ENCODE data around the gene GNG7. TPM values are rescaled to one million over a fixed set of nuclear protein-coding genes. Genes with fewer than 3 reads are reported as not detected.
"Not testable (repeated sequence)": the region's sequence is repeated elsewhere in the genome, so short reads cannot be mapped to it uniquely, and the experiment has no call there.

Gene GNG7
- total RNA-seq, 1 experiment from 2014 or later, result 0.75 TPM

DNA sequence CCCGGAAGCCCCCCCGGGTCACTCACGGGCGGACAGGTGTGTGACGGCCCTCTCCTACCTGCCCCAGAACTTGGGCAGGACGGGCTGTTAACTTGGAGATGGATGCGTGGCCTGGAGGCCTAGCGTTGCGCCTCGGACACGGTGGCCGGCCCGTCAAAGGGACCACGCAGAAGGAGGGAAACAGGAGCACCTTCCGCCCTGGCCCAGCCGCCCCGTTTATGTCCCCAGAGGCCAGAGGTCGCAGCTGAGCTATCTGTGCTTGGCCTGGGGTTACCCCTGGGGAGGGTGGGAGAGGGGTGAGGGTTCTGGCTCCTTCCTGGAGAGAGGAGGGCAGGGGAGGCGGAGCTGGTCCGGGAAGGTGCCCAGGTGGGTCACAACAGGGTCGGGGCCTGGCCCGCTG is 190.9 kb downstream of the GNG7 start:
- no peak for DNase-seq (ENCODE audit: low spot score)

DNA sequence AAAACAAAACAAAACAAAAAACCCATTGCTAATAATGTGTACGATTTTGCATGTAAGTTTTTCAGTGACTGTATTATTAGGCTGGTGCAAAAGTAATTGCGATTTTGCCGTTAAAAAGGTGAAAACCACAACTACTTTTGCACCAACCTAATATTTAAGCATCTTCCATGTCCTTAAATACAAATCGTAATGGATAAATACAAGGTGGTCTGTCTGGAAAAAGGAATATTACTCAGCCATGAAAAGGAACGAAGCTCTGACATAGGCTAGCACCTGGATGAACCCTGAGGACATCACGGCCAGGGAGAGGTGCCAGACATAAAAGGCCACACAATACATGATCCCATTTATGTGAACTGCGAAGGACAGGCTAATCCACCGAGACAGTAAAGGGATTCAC is 193.4 kb downstream of the GNG7 start:
- no peak for DNase-seq (ENCODE audit: low spot score)

DNA sequence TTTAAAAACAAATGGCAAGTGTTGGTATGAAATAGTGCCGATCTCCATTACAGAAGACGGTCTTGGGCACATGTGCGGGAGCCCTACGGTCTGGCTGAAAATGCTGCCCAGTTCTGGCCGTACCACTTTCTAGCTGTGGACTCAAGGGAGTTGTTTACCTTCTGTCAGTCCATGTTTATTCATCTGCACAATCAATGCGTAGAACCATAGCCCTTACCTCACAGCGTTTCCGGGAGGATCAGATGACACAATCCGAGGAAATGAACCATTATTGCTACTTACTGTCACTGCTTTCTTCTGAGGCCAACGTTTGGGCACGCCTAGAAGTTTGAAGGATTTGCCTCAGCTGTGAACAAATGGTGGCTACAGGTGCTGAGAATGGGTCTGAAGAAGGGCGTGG is 195.4 kb downstream of the GNG7 start:
- DNase-seq (ENCODE audit: low spot score), result peak; percentile 91

DNA sequence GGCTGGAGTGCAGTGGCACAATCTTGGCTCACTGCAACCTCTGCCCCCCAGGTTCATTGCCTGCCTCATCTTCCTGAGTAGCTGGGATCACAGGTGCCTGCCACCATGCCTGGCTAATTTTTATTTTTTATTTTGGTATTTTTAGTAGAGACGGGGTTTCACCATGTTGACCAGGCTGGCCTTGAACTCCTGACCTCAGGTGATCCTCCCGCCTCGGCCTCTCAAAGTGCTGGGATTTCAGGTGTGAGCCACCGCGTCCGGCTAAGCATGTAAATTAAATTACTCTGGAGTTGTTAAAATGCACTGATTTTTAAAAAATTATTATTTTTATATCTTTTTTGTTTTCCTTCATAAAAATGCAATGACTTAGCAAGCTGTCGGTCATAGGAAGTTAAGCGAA is 195.8 kb downstream of the GNG7 start:
- not testable (repeated sequence) for DNase-seq (ENCODE audit: low spot score)

DNA sequence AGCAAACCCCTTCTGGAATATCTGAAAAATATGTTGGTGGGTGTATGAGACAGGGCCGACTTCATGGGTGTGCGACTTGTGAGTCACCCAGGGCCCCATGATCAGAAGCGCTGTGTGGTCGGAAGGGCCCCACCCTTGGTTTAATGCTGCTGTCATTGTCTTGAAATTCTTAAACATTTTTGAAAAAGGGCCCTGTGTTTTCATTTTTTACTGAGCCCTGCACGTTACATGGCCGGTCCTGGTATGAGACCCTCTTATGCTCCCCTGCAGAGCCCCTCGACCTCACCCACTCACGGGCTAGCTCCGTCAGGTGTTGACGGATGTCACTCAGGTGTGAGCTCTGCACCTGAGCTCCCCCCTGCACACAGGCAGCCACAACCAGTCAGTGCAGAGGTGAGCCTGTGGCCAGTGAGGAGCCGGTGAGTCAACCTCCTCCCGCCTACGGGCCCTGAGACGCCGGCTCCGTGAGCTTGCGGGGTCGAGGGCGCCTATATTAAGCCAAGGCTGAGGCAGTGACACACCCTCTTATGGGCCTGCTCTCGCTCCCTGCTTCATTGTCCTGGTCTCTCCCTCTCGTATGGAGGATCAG is 198.9 kb downstream of the GNG7 start:
- no peak for DNase-seq (ENCODE audit: low spot score)

DNA sequence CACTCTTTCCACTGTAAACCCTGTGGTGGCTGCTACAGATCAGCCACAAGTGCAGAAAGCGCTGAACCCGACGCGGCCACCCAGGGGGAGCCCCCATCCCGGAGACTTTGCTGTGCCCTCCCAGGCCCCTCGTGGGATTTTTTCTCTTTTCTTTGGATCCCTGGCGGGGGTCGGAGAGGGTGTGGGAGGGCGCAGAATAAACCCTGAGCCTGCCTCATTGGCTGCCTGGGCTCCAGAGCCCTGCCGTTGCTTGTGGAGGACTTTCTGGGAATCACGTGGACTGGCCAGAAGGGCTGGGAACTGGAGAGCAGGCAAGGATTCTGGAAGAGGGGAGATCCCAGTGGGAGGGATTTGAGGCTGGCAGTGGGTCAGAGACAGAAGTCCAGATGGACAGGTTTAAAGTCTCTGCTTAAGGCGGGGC is 201.6 kb downstream of the GNG7 start:
- no peak for DNase-seq (ENCODE audit: low spot score)

DNA sequence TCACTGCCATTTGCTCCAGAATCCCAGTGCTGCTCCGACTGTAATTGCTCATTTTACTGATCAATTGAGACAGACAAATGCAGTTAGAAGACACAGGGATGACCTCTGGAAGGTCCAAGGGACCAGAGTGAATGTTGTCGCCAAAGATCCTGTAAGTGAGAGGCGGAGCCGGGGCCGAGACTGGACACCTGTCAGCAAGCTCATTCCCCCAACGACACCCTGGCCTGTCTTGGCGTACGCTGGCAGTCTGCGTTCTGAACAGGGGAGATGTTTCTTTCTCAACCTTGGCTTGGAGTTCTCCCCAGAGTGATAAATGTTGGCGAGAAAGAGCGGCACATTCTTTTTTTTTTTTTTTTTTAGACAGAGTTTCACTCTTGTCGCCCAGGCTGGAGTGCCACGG is 202.3 kb downstream of the GNG7 start:
- DNase-seq (ENCODE audit: low spot score), result no peak

DNA sequence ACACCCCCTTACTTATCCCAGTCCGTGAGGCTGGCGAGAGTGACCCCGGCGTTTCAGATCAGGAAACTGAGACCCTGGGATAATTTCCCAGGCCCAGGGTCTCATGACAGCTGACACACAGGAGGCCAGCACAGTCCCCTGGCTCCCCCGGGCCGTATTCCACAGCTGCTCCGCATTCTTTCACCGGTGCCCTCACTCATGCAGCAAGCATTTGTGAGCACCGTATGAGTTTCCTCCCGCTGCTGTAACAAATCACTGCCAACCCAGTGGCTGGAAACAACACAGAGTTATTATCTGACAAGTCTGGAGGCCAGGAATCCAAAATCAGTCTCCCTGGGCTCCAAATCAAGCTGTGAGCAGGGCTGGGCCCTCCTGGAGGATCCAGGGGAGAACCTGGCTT is 205.3 kb downstream of the GNG7 start:
- DNase-seq (ENCODE audit: low spot score), result no peak

DNA sequence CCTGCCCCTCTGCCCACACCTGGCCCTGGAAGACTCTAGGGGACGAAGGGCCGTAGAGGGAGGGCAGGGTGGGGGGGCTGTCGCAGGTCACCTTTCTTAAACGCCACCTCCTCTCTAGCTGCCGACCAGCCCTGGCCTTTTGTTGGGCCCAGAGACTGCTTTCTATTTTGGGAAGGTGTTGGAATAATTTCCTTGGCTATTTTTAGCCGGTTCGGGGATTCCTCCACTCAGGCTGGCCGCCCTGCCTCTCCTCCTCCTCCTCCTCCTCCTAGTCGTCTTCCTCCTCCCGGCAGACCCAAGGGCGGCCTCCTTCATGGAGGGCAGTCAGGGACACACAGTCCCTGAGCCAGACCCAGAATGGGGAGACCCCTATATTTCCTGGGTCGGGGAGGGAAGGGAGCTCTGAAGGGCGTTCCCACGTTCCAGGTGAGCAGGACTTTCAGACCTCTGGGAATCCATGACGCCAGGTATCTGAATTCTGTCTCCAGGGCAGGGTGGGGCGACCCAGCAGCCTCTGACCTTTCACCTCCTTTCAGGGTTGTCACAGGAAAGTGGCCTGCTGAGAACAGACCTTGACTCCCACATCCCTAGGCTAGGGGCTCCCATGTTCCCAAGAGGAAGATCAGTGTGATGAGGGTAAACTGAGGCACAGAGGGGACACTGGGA is 206.7 kb downstream of the GNG7 start:
- DNase-seq (ENCODE audit: low spot score), result no peak

DNA sequence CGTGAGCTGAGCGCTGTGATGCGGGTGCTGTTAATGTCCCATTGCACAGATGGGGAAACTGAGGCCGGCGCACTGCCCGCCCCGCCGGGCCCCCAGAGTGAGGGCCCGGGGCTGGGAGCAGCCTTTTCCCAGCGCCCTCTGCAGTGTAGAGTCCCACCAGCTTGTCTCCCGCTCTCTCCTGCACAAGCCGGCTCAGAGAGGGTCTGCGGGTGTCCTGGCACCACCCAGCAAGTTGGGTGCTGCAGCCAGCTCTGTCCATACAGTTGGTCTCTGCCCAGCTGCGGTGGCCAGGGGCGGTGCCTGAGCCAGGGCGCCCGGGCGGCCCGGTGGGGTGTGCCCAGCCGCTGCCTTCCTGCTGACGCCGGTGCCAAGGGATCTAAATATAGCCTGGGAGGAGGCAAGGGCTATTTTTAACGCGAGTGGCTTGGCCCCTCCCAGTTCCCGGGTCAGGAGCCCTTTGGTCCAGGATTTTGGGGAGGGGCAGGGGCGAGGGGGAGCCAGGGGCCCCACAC is 207.3 kb downstream of the GNG7 start:
- peak; percentile 77 for DNase-seq (ENCODE audit: low spot score)

DNA sequence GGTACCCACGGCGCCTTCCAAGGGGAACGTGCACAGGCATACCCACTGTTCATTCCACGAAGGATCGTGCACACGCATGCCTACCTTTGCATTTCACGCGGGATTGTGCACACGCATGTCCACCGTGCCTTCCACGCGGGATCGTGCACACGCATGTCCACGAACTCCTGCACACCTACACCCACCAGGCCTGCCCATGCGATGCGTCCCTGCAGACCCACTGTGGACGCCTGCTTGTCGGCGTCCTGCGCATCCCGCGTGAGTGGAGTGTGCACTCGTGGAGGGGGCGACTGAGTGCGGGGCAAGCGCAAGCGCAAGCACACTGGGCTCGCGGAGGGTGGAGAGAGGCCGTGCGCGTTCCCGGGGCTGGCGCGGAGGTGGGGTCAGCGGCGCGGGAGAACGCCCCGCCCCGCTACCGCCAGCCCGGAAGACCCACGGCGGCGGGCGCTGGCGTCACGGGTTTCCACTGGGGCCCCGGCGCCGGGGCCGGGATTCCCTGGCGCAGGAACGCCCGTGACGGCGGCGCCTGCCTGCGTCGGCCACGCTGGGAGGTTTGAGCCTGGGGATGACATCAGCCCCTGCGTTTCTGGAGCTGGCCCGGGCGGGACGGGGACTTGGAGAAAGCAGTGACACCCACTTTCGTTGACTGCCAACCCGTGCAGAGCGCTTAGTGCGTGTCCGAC is 207.9 kb downstream of the GNG7 start:
- DNase-seq (ENCODE audit: low spot score), result no peak

DNA sequence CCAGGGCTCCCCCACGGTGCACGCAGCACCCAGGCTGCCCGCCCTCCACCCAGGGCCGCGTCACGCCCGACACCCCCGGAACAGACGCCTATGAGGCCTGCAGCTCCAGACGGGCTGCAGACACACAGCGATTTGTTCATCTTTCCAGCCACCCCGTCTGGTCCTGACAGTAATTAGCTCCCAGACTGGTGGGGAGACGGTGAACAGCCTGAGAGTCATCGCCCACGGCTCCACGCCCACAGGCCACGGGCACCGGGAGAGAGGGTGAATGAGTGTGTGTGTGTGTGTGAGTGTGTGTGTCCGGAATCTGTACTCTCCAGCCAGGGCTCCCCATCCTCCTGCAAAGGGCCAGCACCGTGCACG is 208.4 kb downstream of the GNG7 start:
- no peak for DNase-seq (ENCODE audit: low spot score)

DNA sequence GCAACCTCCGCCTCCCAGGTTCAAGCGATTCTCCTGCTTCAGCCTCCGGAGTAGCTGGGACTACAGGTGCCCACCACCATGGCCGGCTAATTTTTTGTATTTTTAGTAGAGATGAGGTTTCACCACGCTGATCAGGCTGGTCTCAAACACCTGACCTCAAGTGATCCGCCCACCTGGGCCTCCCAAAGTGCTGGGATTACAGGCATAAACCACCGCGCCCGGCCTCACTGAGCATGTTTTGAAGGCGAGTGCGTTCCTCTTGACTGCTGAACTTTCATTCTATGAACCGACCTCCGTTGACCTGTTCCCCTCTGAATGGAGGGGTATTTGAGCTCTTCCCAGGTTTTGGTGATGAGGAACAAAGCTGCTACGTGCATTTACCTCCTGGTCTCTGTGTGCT is 209.0 kb downstream of the GNG7 start:
- DNase-seq (ENCODE audit: low spot score), result not testable (repeated sequence)

DNA sequence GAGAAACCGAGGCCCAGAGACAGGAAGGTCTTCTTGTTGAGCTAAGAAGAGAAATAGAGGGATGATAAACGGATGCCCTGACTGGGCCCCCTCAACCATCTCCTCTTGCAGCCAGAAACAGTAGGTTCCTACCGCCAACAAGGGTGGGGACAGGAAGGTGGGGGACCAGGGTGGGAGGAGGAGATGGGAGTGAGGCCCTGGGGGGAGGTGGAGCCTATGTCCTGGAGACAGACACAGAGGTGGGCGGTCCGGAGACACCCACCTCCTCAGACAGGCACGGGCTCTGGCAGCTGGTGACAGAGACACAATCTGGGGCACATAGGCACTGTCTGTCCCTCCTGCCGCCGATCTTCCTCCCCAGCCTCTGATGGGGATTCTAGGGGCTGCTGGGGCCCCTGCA is 209.6 kb downstream of the GNG7 start:
- DNase-seq (ENCODE audit: low spot score), result no peak

DNA sequence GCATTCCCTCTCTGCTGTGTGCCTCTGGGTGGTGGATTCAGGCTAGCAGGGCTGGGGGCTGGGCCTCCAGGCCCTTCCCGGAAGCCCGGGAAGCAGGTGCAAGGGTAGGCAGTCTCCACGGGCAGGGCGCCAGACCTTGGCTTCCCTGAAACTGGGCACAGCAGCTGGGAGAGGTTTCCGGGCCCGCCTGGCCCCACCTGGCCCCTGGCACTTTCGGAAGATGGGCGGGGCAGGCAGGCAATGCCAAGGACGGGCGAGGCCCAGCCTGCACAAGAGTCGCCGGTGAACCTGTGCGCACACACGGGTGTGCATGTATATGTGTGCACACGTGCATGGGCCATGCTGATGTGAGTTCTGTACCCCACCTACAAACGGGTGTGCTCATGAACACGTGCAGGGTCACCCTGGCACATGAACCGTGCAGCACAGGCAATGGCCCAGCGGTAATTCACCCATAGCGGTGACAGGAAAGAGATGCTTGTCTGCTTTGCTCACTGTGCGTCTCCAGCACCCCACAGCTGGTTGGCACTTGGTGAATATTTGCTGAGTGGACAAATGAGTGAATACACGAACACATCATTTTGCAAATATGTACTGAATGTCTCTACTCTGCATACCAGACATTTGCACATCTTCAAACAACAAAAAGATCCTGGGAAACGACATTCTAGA is 211.2 kb downstream of the GNG7 start:
- no peak for DNase-seq (ENCODE audit: low spot score)

DNA sequence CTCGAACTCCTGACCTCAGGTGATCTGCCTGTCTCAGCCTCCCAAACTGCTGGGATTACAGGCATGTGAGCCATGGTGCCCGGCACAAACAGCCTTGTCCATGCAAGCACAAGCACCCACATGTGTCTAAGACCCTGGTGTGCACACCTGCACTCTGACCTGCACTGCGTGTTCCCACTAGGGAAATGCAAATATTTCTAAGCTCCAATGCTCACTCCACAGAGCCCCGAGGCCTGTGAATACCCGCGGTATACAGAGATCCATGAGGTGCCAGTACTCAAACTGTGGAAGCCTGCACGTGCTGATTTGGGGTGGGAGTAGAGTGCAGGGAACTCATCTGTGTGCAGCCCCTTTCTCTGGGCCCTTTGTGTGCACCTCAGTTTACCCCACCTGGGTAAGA is 211.8 kb downstream of the GNG7 start:
- DNase-seq (ENCODE audit: low spot score), result no peak

DNA sequence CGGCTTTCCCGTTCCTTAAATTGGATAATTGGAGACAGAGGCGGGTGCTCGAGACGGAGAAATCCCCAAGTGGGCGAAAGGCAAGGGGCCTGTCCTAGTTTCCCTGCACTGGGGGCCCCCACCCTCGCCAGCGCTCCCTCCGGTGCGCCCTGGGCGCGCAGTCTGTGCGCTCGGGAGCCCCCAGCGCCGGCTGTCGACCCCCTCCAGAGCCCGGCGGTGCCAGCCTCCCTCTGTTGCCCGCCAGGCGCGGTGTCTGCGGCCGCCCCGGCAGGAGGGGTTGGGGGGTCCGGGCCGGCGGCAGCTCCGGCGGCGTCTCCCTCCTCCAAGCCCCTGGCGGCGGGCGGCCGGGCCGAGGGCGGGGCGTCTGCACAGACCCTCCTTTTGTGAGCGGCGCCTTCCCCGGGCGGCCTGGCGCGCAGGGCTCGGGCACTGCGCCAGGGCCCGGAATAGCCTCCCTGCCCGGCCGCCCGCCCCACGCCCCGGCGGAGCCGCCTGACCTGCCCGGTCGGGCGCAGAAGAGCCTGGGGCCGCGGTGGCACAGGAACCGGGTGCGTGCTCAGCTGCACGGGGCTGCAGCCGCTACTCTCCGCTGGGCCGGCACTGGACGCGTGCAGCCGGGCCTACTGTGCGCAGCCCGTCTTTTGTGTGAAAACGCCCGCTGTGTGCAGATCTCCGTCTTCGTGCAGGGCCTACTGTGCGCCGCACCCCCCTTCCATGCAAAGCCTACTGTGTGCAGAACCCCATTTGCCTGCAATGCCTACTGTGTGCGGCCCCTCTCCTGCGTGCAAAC is 213.4 kb downstream of the GNG7 start:
- no peak for DNase-seq (ENCODE audit: low spot score)

DNA sequence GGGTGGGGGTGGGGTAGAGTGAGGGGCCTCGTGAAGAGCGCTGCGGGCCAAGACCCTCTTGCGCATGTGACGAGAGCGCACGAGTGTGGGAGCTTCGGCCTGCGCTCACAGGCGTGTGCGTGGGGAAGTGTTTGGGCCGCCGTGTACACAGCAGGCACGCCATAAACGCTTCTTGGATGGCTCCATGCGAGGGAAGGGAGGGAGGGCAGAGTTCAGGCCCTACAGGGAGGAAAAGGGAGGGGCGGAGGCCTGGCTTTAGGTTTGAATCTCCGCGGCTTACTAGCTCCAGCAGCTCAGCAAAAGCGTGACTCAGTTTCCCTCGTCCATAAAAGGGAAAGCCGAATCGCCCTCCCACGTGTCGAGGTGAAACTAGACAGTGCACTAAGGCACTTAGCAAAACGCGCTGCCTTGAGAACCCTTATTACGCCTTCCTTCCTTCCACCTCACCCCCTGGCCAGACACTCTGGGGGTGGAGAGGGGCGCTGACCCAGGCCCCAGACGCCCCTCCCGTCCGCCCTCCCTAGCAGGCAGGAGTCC is 214.0 kb downstream of the GNG7 start:
- DNase-seq (ENCODE audit: low spot score), result no peak

DNA sequence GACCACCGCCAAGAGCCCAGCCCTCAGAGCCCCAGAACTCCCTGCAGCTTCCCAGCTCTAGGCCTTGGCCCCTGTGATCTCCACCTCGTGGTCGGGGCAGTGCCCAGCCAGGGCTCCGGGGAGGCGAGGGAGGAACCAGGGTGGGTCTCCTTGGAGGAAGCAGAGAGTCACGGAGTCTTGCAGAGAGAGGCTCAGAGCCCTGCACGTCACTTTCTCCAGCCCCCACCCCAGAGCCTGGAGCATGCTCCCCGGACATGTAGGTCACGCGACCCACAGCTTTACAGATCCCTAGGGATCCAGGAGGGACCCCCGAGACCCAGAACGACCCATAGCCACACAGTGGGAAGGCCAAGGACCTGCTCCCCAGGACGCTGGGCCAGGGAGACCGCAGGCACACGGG is 214.7 kb downstream of the GNG7 start:
- DNase-seq (ENCODE audit: low spot score), result no peak

DNA sequence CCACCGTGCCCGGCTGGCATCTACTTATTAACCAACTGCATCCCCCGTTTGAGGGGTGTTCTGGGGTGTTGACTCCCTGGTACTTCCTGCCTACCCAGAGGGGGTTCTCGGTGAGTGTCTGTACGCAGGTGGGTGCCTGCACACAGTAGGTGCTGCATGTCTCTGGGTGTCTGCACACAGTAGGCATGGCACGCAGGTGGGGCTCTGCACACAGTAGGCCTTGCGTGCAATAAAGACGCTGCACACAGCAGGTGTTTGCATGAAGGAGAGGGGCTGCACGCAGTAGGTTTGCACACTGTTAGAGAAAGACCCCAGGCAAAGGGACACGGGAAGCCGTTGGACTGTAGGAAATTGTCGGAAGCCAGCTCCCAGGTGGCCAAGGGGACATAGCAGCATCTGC is 215.4 kb downstream of the GNG7 start:
- DNase-seq (ENCODE audit: low spot score), result no peak

DNA sequence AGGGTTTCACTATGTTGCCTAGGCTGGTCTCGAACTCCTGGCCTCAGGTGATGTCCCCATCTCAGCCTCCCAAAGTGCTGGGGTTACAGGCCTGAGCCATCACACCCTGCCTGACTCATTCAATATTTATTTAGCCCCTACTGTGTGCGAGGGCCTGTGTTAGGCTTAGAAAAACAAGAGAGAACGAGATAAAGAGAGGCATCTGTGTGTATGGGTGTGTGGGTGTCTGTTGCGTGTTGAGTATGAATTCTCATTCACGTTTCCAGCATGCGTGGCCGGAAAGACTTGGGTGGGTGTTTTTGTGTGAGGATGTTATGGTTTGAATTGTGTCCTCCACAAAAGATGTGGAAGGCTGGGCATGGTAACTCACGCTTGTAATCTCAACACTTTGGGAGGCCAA is 217.1 kb downstream of the GNG7 start:
- no peak for DNase-seq (ENCODE audit: low spot score)

Data from H4 (cell line).